ENCODE results near the gene AXIN1. TPM values are rescaled to one million over a fixed set of nuclear protein-coding genes. Genes with fewer than 3 reads are reported as not detected.
"Not testable (repeated sequence)": the region's sequence is repeated elsewhere in the genome, so short reads cannot be mapped to it uniquely, and the experiment has no call there.

Gene AXIN1
- total RNA-seq, 1 donor from 2014 or later, result 16.4 TPM

- Mint-ChIP-seq H3K9me3 (ENCODE audit: unreplicated experiment) (peaks cover 12% of the 10 kb centered on the region), H3K36me3 (ENCODE audit: unreplicated experiment) (peaks cover 4% of the 10 kb centered on the region), H3K27me3 (ENCODE audit: unreplicated experiment) (peaks cover 11% of the 10 kb centered on the region), H3K27ac (ENCODE audit: unreplicated experiment) (no peak overlapping the region), H3K4me3 (ENCODE audit: unreplicated experiment) (no peak overlapping the region), H3K4me1 (ENCODE audit: low read depth, unreplicated experiment) (peaks cover 1% of the 10 kb centered on the region)
- TF ChIP-seq, protein P1, sequence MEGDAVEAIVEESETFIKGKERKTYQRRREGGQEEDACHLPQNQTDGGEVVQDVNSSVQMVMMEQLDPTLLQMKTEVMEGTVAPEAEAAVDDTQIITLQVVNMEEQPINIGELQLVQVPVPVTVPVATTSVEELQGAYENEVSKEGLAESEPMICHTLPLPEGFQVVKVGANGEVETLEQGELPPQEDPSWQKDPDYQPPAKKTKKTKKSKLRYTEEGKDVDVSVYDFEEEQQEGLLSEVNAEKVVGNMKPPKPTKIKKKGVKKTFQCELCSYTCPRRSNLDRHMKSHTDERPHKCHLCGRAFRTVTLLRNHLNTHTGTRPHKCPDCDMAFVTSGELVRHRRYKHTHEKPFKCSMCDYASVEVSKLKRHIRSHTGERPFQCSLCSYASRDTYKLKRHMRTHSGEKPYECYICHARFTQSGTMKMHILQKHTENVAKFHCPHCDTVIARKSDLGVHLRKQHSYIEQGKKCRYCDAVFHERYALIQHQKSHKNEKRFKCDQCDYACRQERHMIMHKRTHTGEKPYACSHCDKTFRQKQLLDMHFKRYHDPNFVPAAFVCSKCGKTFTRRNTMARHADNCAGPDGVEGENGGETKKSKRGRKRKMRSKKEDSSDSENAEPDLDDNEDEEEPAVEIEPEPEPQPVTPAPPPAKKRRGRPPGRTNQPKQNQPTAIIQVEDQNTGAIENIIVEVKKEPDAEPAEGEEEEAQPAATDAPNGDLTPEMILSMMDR (IDR thresholded peaks at IDR 0.05; ENCODE audit: partially characterized antibody, unreplicated experiment), result no peak
- DNase-seq, result no peak
These were observed 84.1 kb downstream of the AXIN1 start for GRCh38 chr16:268141-269053.

DNA sequence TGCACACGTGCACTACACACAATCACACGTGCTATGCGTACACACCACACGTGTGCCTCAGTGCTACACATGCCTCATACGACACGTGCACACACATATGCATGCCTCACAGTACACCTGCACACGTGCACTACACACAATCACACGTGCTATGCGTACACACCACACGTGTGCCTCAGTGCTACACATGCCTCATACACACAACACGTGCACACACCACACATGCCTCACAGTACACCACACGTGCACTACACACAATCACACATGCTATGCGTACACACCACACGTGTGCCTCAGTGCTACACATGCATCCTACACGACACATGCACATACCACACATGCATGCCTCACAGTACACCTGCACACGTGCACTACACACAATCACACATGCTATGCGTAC, 85.0 kb downstream of the AXIN1 start:
- not testable (repeated sequence) for H3K27ac Mint-ChIP-seq (ENCODE audit: unreplicated experiment); H3K4me1 Mint-ChIP-seq (ENCODE audit: low read depth, unreplicated experiment); DNase-seq; H3K36me3 Mint-ChIP-seq (ENCODE audit: unreplicated experiment); H3K4me3 Mint-ChIP-seq (ENCODE audit: unreplicated experiment)
- H3K27me3 Mint-ChIP-seq (ENCODE audit: unreplicated experiment), result peaks cover 11% of the 10 kb centered on the region
- H3K9me3 Mint-ChIP-seq (ENCODE audit: unreplicated experiment), result peaks cover 12% of the 10 kb centered on the region

GRCh38 chr16:266258-267164, 86.0 kb downstream of the AXIN1 start:
- TF ChIP-seq, protein P1 (IDR thresholded peaks at IDR 0.05; ENCODE audit: partially characterized antibody, unreplicated experiment), result no peak
- Mint-ChIP-seq H3K4me1 (ENCODE audit: low read depth, unreplicated experiment) (no peaks in the 10 kb centered on the region), H3K27ac (ENCODE audit: unreplicated experiment) (no peak overlapping the region), H3K9me3 (ENCODE audit: unreplicated experiment) (peaks cover 13% of the 10 kb centered on the region), H3K4me3 (ENCODE audit: unreplicated experiment) (no peak overlapping the region), H3K27me3 (ENCODE audit: unreplicated experiment) (peaks cover 11% of the 10 kb centered on the region), H3K36me3 (ENCODE audit: unreplicated experiment) (no peaks in the 10 kb centered on the region)
- DNase-seq, result no peak

DNA sequence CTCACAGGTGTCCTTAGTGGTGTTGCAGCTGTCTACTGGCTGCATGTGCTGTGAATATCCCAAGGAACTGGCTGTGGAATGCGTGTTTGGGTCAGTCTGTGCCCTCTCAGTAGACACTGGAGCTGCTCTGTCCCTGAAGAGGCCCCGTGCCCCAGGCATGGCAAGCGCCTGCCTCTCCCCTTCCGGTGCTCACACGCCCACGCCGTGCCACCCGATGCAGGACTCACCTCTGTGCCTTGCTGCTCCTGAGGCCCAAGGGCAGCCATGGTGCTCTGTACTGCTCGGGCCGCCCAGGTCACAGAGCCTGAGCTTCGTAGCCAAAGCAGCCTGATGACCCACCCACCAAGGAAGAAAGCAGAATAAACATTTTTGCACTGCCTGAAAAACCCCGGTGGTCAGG, 86.8 kb downstream of the AXIN1 start:
- Mint-ChIP-seq H3K27ac (ENCODE audit: unreplicated experiment) (no peak overlapping the region), H3K36me3 (ENCODE audit: unreplicated experiment) (peaks cover 1% of the 10 kb centered on the region), H3K9me3 (ENCODE audit: unreplicated experiment) (peaks cover 13% of the 10 kb centered on the region), H3K4me3 (ENCODE audit: unreplicated experiment) (no peak overlapping the region), H3K4me1 (ENCODE audit: low read depth, unreplicated experiment) (no peaks in the 10 kb centered on the region), H3K27me3 (ENCODE audit: unreplicated experiment) (peaks cover 11% of the 10 kb centered on the region)
- TF ChIP-seq, protein P1 (IDR thresholded peaks at IDR 0.05; ENCODE audit: partially characterized antibody, unreplicated experiment), result no peak
- no peak for DNase-seq

DNA sequence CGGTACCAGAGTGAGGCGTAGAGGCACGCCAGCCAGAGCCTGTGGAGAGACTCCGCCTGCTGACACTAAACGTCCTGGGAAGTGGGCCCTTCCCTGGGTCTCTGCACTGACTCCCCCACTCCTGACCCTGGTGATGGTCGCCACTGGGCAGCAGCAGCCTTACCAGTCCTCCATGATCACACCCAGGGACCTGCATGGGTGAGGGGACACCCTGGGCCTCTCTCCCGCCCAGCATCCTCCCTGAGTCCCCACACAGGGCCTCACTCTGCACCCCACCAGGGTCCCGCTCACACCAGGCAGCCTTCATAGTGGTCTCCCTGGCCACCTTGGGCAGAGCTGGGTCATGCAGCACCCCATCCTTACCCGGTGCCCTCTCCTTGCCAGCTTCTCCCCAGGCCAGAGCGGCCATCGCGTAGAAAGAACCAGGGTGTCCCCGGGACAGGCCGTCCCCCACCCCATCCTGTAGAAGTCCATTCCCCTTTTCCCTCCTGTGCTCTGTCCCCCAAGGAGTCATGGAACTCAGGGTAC, 87.5 kb downstream of the AXIN1 start:
- peaks cover 11% of the 10 kb centered on the region for H3K27me3 Mint-ChIP-seq (ENCODE audit: unreplicated experiment)
- no peak overlapping the region for H3K4me3 Mint-ChIP-seq (ENCODE audit: unreplicated experiment)
- H3K27ac Mint-ChIP-seq (ENCODE audit: unreplicated experiment), result no peak overlapping the region
- H3K36me3 Mint-ChIP-seq (ENCODE audit: unreplicated experiment), result peaks cover 5% of the 10 kb centered on the region
- no peaks in the 10 kb centered on the region for H3K4me1 Mint-ChIP-seq (ENCODE audit: low read depth, unreplicated experiment)
- peaks cover 13% of the 10 kb centered on the region for H3K9me3 Mint-ChIP-seq (ENCODE audit: unreplicated experiment)
- DNase-seq, result no peak
- TF ChIP-seq, protein P1 (IDR thresholded peaks at IDR 0.05; ENCODE audit: partially characterized antibody, unreplicated experiment), result no peak
